HG03064 (cell line): ENCODE data around the gene SYTL1.

Experiments used
- ATAC-seq: cut with Tn5 transposase; IDR thresholded peaks from one replicate; pipeline ENCODE4 v1.9.1; 2021; ENCODE audit warnings: low read depth; ENCODE audit not compliant: unreplicated experiment

Gene SYTL1

GRCh38 chr1:27399251-27400025 is 57.6 kb downstream of the SYTL1 start:
- no peak for ATAC-seq

DNA sequence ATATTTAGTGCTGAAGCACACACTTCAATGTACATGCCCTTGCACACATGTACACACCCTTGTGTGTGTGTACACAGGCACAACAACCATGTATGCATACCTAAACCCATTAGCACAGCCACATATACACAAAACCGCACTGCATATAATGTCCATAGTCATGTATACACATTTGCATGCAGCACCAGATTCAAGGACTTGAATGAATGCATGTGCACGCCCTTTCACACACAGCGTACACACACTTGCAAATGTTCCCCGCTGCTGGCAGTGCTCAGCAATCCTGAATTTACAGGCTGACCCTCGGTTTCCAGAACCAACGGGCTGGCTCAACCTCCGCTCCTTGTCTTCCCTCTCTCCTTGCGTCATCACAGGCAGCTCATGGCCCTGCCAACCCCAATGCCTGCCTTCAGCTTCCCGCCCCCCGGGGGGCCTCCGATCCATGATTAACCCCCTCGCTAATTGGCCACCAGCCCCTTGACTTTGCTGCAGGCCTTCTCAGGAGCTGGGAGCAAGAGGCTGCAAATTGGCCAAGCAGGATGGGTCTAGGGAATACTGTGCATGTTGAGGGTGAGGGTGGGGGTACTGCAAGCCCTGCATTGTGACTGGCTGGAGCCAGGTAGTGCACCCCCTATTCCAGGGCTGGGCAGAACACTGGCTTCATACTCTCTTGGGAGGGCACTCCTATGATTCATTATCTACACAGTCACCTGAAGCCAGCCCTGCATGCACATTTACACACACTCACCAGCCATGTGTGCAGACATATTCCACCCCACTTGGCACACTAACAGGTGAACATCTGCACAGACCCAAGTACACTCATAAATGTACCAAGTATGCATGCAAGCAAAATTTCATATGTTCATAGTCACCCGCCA is 58.5 kb downstream of the SYTL1 start:
- ATAC-seq = no peak

DNA sequence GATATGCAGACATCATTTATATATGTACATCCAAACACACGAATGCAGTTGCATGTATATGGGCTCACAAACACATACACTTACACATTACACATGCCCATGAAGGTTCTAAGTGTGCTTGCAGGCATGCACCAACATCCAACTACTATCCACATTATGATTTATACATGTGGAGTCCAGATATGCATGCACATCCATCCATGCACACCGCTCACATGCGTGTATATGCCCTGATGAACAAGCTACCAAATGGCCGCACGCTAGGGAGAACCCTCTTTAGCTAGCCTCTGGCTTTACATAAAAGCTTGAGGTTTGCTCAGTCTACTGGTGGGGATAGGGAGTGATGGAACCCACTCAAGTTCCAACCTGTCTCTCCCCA is 59.1 kb downstream of the SYTL1 start:
- ATAC-seq = no peak

GRCh38 chr1:27402349-27402754 is 60.5 kb downstream of the SYTL1 start:
- no peak for ATAC-seq

DNA sequence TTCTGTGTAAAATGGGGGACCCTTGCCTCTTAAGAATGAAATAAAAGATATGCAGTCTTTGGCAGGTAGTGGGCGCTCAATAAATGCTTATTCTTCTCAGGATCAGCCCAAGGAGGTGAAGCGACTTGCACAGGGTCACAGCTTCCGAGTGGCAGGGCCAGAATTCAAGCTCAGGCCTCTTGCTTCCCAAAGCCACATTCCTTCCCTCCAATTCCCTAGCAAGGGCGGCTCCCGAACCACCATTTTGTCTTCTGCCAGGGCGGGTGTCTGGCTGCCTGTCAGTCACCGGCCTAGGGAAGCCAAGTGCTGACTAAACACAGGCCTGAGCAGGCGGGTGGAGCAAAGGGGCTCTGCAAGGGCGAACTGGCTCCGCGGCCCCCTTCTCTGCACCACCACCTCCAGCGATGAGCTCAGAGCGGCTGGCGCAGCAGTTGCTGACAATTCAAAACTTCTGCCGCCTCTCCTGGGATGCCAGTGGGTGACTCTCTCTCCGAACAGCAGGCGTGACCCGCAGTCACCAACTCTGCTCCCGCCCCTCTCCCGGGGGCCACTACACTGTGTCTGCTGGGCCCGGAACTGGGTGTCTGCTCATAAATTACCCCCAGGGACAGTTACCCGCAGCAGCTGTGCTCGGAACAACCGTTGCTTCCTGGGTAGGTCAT is 61.4 kb downstream of the SYTL1 start:
- no peak for ATAC-seq
